MG63 (cell line): ENCODE data around the gene SLC9A1. TPM values are rescaled to one million over a fixed set of nuclear protein-coding genes. Genes with fewer than 3 reads are reported as not detected.
"Not testable (repeated sequence)": the region's sequence is repeated elsewhere in the genome, so short reads cannot be mapped to it uniquely, and the experiment has no call there.

Source experiments
- DNase-seq: peaks from one replicate; pipeline ENCODE4 v3.0.0-alpha.2; 2020
- H3K27me3 ChIP-seq: fragments of 250-450 bp; sonication (Bioruptor Pico); 2 replicates; pipeline ENCODE4 v1.5.1; 2020; ENCODE audit warnings: mild to moderate bottlenecking, moderate library complexity
- H3K36me3 ChIP-seq: fragments of 250-450 bp; sonication (Bioruptor Pico); 2 replicates; pipeline ENCODE4 v1.5.1; 2020; ENCODE audit warnings: mild to moderate bottlenecking, moderate library complexity
- H3K4me3 ChIP-seq: fragments of 250-450 bp; sonication (Bioruptor Pico); 2 replicates; pipeline ENCODE4 v1.5.1; 2020; ENCODE audit warnings: mild to moderate bottlenecking, moderate library complexity
- H3K9me3 ChIP-seq: fragments of 250-450 bp; sonication (Bioruptor Pico); 2 replicates; pipeline ENCODE4 v1.5.1; 2020; ENCODE audit warnings: mild to moderate bottlenecking, moderate library complexity
- total RNA-seq: library from RNA; depleted of rRNA; stranded (reverse); fragments of >200 nt; shearing (Covaris generic); gene quantifications from 2 replicates; pipeline ENCODE4 v1.2.3, GENCODE V29; 2014; ENCODE audit warnings: low replicate concordance

The SLC9A1 gene
- total RNA-seq, 1 experiment from 2014 or later: 2.9 TPM

DNA sequence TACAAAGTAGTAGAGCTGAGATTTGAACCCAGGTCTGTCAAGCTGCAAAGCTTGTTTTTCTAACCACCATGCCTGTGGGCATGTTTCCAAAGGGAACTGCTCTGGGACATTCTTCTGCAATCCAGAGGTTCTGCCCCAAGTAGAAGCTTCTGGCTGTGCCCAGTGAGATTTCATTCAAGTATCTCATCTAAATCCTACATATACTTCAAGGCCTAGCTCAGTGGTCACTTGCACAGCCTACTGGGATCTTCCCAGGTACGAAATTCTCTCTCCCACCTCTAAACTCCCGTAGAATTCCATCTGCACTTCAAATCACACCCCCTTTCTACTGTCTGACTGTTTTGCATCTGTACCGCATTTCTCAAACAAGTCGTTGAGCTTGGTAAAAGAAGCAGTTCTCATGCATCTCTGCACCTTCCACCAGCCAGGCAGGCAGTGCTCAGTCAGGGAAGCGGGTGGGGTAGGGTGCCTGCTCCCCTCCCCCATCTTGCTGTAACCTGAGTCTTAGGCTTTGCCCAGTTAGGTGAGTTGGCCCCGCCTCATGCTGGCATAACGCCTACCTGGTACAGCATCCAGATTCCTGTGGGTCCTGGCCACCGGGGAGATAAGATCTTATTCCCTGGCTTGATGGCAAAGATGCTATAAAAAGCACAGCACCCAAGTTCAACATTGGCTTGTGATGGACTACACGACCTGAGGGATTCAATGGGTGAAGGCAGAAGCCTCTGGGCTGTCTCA is 13.5 kb downstream of the SLC9A1 start:
- no peak overlapping the region for H3K4me3 ChIP-seq
- H3K36me3 ChIP-seq: no peaks in the 10 kb centered on the region; the same call in 1 of the 2 replicates
- H3K27me3 ChIP-seq: no peaks in the 10 kb centered on the region
- no peak for DNase-seq
- H3K9me3 ChIP-seq: no peaks in the 10 kb centered on the region

DNA sequence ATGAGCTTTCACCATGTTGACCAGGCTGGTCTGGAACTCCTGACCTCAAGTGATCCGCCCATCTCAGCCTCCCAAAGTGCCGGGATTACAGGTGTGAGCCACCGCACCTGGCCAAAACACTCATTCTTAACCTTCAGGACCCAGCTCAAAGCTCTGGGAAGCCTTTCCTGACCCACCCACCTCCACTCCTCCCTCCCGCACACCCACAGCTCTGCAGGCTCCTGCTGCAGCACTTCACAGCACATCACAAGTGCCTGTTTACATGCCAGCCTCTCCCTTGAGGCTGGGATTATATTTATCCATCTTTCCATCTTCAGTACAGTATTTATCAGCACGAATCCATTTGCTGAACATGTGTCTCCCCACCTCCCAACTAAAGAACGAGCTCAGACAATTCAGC is 14.9 kb downstream of the SLC9A1 start:
- no peaks in the 10 kb centered on the region for H3K27me3 ChIP-seq
- H3K4me3 ChIP-seq: no peak overlapping the region
- DNase-seq: no peak
- no peaks in the 10 kb centered on the region; the same call in 1 of the 2 replicates for H3K36me3 ChIP-seq
- no peaks in the 10 kb centered on the region for H3K9me3 ChIP-seq

DNA sequence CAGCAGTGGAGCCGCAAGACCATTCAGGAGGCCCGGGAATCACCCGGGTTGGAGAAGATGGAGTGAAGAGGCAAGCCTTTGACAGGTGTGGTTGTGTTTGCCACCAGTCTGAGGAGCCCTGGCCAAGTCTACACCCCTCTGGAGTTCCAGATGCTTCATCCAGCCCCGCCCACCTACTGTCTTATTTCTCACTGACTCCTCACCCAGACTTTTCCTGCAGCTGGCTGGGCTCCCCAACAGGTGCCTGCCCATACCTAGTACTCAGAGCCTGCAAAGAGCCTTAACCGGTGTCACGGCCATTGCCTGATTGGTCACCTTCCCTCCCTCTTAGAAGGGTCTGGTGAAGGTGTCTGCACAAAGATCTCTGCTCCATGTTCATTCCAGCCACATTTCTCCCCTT is 16.0 kb downstream of the SLC9A1 start:
- DNase-seq: no peak
- Histone ChIP-seq H3K36me3 (no peaks in the 10 kb centered on the region; the same call in 1 of the 2 replicates), H3K27me3 (no peaks in the 10 kb centered on the region), H3K4me3 (no peak overlapping the region), H3K9me3 (no peaks in the 10 kb centered on the region)

DNA sequence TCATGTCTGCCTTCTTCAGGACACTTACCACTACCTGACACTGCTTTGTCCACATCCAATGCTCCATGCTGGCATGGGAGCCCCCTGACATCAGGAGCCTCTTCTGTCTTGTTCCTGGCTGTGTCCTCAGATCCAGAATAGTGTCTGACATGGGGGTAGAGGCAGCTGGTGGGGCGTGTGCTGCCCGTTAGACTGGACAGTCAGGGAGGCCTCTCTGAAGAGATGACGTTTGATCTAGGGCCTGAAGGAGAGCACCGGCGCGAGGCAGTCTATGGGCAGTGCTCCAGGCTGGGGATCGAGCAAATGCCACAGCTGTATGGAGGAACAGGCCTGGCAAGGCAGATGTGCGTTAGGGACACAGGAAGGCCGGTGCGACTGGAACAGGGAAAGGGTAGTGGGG is 16.6 kb downstream of the SLC9A1 start:
- Histone ChIP-seq H3K9me3 (no peaks in the 10 kb centered on the region), H3K36me3 (no peaks in the 10 kb centered on the region; the same call in 1 of the 2 replicates), H3K27me3 (no peaks in the 10 kb centered on the region), H3K4me3 (no peak overlapping the region)
- DNase-seq: no peak

DNA sequence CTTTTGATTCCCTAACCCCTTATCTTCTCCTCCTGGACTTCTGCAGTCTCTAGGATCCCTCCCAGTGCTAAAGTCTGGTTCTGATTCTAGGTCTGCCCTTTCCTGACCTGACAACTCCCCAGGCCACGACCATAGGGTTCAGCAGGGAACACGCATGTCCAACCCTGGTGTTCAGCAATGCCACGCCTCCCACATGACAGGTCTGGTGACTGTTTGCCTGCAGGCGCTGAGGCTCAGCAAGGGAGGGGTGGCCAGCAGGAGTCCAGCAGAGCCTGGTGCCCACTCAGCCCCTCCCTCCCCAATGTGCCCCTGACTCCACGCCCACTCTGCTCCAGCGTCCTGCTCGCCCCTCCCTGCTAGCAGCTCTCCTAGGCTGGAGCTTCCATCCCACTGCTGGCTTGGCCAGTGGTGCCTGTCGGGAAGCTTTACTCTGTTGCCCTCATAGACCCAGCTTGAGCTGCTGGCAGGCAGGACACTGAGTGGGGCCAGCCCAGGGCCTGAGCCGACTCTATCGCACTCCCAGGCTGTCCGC is 17.3 kb downstream of the SLC9A1 start:
- Histone ChIP-seq H3K4me3 (no peak overlapping the region), H3K36me3 (no peaks in the 10 kb centered on the region; the same call in 1 of the 2 replicates), H3K9me3 (no peaks in the 10 kb centered on the region), H3K27me3 (no peaks in the 10 kb centered on the region)
- DNase-seq: no peak

DNA sequence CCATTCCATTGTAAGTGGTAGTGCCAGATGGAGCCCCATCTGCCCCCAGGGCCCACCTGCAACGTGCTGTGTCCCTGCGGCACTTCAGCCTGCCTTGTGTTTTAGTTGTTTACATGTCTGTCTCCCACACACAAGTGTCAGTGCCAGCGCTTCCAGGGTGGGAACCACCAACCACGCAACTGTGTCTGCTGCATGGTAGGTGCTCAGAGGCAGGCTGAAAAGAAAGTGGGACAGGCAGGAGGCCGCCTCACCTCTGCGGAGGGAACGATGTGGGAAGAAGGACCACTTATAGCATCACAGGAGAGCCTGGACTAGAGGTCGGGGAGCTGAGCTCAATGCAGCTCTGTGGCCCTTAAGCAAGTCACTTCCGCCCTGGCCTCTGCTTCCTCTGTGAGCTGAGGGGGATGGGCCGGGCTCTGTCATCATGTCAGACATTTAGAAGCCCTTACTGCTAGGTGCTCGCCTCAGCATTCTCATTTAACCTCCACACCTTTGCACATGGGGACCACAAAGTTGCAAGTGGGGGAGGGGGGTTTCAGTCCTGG is 17.9 kb downstream of the SLC9A1 start:
- no peak overlapping the region for H3K4me3 ChIP-seq
- no peaks in the 10 kb centered on the region for H3K9me3 ChIP-seq
- no peak for DNase-seq
- H3K27me3 ChIP-seq: no peaks in the 10 kb centered on the region
- H3K36me3 ChIP-seq: no peaks in the 10 kb centered on the region; the same call in 1 of the 2 replicates

DNA sequence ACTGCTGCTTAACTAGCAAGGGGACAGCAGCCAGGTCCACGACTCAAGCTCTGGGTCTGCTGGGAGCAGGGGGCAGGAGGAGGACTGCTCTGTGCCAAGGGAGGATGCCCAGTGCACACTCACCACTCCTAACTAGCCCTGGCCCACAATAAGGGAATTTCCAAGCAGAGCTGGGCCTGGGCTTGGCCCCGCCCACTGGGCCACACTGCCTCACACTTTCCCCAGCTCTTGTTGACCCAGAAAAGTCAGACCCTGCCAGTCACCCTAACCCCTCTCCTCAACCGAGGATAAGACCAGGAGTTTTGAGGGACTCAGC is 18.7 kb downstream of the SLC9A1 start:
- peak; percentile 67 for DNase-seq
- H3K36me3 ChIP-seq: no peaks in the 10 kb centered on the region; the same call in 1 of the 2 replicates
- no peak overlapping the region for H3K4me3 ChIP-seq
- H3K27me3 ChIP-seq: no peaks in the 10 kb centered on the region
- H3K9me3 ChIP-seq: no peaks in the 10 kb centered on the region

DNA sequence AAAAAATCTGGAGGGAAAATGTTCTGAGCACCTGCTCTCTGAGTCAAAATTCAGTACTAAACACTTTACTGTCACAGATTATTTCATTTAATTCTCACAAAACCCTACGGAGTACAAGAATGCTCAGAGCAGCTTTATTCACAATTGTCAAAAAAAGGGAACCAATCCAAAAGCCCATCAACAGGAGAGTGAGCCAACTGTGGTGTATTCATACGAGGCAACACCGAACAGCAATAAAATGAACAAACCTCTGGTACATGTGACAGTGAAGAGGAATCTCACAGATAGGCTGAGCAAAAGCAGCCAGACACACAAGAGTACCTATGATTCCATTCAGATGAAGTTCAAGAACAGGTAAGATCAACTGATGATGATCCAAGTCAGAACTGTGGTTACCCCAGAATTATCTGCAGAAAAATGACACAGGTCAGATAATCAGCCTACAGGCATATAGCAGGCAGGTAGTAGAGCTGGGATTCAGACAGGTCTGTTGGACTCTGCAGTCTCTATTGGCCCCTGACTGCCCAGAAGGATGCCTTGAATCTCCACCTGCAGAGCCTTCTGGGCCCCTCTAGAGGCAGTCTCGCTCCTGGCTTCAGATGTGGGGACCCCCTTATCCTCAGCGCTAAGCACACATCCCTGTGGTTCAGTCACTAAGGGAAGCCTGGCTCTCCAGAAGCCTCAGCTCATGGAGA is 19.2 kb downstream of the SLC9A1 start:
- H3K27me3 ChIP-seq: no peaks in the 10 kb centered on the region
- no peak overlapping the region for H3K4me3 ChIP-seq

DNA sequence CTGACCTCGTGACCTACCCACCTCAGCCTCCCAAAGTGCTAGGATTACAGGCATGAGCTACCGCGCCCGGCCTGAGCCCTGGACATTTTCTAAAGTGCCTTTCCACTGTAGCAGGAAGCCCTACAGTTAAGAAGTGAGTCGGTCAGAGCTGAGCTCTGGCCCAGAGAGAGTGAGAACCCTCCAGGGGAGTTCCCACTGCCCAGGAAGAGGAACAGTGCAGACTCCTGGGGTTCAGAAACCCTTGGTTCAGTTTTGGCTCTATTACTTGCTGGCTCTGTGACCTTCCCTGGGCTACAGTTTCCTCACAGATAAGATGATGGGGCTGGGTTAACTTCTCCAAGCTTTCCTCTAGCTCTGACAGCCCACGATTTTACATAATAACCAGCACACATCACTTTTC is 20.9 kb downstream of the SLC9A1 start:
- Histone ChIP-seq H3K9me3 (no peaks in the 10 kb centered on the region), H3K36me3 (no peaks in the 10 kb centered on the region; the same call in 1 of the 2 replicates), H3K27me3 (no peaks in the 10 kb centered on the region), H3K4me3 (no peak overlapping the region)
- no peak for DNase-seq

More for the DNA sequence above, 19.2 kb downstream of the SLC9A1 start:
- DNase-seq: no peak
- no peaks in the 10 kb centered on the region; the same call in 1 of the 2 replicates for H3K36me3 ChIP-seq
- H3K9me3 ChIP-seq: no peaks in the 10 kb centered on the region

DNA sequence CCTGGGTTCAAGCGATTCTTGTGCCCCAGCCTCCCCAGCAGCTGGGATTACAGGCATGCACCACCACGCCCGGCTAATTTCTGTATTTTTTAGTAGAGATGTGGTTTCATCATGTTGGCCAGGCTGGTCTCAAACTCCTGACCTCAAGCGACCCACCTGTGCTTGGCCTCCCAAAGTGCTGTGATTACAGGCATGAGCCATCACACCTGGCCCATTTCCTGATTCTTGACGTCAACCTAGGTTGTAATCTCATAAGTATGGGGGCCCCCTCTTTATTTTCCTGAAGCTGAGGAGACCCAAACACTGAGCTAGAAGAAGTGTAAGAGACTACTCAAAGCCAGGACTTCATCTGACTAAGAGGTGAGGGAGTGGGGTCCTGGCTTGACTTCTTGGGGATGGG is 21.8 kb downstream of the SLC9A1 start:
- no peaks in the 10 kb centered on the region for H3K9me3 ChIP-seq
- no peaks in the 10 kb centered on the region for H3K27me3 ChIP-seq

DNA sequence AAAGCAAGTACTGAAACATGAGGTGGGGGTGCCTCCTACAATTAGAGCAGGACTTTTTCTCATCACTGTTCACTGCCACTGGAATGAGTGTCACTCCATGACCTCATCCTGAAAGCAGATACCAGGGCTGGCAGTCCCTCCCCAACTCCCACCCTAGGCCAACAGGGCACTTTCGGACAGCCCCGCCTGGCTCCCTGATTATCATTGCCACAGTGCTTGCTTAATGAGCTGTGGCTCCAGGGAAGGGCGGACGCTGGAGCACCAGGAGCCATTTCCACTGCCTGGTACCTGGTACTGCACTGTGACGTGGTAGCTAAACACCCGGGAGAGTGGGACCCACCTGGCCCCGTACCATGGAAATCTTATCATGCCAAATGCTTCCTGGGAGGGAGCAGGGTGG is 22.3 kb downstream of the SLC9A1 start:
- Histone ChIP-seq H3K27me3 (no peaks in the 10 kb centered on the region), H3K9me3 (no peaks in the 10 kb centered on the region), H3K4me3 (no peak overlapping the region), H3K36me3 (no peaks in the 10 kb centered on the region; the same call in 1 of the 2 replicates)
- DNase-seq: no peak

More for the DNA sequence above, 21.8 kb downstream of the SLC9A1 start:
- H3K4me3 ChIP-seq: no peak overlapping the region
- H3K36me3 ChIP-seq: no peaks in the 10 kb centered on the region; the same call in 1 of the 2 replicates
- no peak for DNase-seq

DNA sequence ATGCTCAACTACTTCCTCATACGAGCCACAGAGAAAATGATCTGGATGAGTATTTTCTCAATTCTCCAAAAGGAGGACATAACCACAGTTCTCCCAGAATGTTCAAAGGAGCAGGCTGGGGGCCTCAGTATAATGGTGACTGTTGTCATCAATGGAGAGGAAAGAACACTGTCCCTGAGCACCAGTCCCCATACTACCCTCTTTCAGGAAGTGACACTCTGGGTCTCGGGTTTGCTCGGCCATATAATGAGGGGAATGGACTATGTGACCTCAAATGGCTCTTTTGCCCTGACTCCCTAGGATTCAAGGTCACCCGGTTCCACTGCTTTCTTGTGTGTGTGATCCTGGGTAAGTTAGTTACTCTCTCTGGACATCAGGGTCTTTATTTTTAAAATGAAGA is 22.8 kb downstream of the SLC9A1 start:
- Histone ChIP-seq H3K36me3 (no peaks in the 10 kb centered on the region; the same call in 1 of the 2 replicates), H3K9me3 (no peaks in the 10 kb centered on the region), H3K4me3 (no peak overlapping the region), H3K27me3 (no peaks in the 10 kb centered on the region)
- DNase-seq: no peak

DNA sequence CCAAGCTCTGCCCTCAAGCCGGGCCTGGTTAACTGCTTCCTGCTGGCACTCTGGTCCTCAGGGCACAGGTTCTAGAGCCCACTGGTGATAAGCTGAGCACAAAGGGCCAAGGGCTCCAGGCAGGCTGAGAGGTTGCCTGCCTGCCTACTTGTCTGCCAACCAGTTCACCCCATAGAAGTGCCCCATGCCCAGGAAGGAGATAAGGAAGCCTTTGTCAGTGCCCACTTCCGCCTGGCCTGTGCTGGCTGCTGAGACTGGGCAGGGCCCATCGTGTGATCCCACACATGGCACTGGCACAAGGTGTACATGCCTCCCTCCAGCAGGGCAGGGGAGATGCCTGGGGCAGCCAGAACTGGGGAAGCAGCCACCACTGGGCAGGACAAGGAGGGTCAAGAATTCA is 24.1 kb downstream of the SLC9A1 start:
- Histone ChIP-seq H3K9me3 (no peaks in the 10 kb centered on the region), H3K4me3 (no peak overlapping the region), H3K36me3 (no peaks in the 10 kb centered on the region; the same call in 1 of the 2 replicates), H3K27me3 (no peaks in the 10 kb centered on the region)
- DNase-seq: no peak

DNA sequence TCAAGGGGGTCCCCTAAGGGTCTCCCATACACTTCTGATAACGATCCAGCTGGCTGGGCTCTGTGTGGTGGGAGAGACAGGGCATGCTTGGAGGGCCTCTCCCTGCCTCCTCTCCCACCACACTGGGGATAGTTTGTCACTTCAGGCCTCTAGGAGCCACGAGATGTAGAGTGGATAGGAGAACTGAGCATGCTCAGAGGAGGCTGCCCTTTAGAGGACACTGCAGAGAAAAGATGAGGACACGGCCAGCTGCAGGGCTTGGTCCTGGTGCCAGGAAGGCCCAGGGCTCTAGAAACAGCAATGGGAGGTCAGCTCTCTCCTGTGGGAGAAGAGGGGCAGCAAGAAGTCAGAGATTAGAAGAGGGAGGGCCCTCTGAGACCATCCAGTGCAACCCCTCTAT is 25.7 kb downstream of the SLC9A1 start:
- H3K9me3 ChIP-seq: no peaks in the 10 kb centered on the region
- no peak for DNase-seq
- no peak overlapping the region for H3K4me3 ChIP-seq
- no peaks in the 10 kb centered on the region for H3K36me3 ChIP-seq
- H3K27me3 ChIP-seq: no peaks in the 10 kb centered on the region

DNA sequence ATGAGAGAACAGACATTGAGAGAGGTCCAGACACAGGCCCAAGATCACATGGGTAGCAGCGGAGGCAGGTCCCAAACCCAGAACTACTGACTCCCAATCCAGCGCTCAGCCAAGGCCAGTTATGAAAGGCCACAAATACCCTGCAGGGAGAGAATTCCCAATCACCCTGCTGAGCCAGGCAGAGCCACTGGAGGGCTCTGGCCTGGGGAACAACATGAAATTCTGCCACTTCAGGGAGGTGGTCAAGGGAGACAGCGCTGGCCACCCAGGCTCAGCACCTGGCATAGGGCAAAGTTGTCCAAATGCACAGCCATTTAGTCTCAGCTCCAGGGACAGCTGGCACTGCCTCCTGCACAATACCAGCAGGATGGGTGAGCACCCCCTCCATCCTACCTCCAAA is 27.5 kb downstream of the SLC9A1 start:
- H3K27me3 ChIP-seq: no peaks in the 10 kb centered on the region
- H3K36me3 ChIP-seq: no peaks in the 10 kb centered on the region
- no peak overlapping the region for H3K4me3 ChIP-seq
- no peak for DNase-seq
- H3K9me3 ChIP-seq: no peaks in the 10 kb centered on the region

DNA sequence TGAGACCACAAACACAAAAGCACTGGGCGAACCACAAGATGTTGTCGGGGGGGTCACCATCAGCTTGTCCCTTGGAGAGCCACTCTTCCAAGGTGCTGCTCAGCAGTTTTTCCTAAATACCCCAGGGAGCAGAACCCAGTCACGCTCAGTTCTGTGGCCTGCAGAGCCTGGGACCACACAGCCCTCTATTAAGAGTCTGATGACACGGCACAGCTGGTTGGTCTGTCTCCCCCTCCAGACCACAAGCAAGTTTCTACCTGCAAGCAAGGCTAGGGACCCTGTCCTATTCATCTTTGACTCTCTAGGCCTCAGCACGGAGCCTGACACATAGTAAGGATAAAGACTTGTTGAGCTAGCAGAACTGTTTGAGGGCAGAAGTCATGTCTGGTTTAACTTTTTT is 28.5 kb downstream of the SLC9A1 start:
- Histone ChIP-seq H3K9me3 (no peaks in the 10 kb centered on the region), H3K4me3 (no peak overlapping the region), H3K36me3 (no peaks in the 10 kb centered on the region), H3K27me3 (no peaks in the 10 kb centered on the region)
- no peak for DNase-seq

DNA sequence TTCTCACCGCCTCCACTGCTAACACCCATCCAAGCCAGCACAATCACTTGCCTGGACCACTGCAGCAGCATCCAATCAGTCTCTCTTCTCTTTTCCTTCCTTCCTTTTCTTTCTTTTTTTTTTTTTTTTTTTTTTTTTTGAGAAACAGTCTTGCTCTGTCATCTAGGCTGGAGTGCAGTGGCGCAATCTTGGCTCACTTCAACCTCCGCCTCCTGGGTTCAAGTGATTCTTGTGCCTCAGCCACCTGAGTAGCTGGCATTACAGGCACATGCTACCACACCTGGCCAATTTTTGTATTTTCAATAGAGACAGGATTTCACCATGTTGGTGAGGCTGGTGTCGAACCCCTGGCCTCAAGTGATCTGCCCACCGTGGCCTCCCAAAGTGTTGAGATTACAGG is 29.8 kb downstream of the SLC9A1 start:
- DNase-seq, H3K9me3 ChIP-seq, H3K4me3 ChIP-seq, H3K36me3 ChIP-seq, H3K27me3 ChIP-seq: not testable (repeated sequence)
